ENCODE results near the gene ACAD9. TPM values are rescaled to one million over a fixed set of nuclear protein-coding genes. Genes with fewer than 3 reads are reported as not detected.

The ACAD9 gene
- total and polyA plus RNA-seq, 4 donors, result 24.9 to 59.3 (median 38.8) TPM

DNA sequence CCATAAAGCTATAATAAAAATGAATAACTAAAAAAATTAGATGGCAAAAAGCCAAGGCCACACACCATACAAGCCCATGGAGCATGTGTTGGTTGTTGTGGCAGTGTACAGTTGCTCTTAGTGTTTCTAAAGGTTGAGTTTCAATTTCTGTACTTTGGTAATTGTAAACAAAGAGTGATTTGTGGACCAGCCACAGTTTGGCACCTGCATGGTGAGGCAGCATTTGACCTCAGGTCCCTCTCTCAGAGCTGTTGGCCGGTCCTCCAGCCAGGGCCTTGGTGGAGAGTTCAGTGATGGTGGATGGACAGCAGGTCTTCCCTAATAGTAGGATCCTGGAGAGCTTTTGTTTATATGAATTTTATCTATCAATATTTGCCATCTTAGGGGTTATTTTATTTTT lies 5.6 kb downstream of the ACAD9 start:
- H3K27ac ChIP-seq (ENCODE audit: low read depth in 1 of 2, low read length in 1 of 2), result no peak overlapping the region
- TF ChIP-seq CTCF (IDR thresholded peaks at IDR 0.05; ENCODE audit: control extremely low read depth, extremely low read depth), result no peak
- peaks cover 0 to 13% (median 3%) of the 10 kb centered on the region in 5 donors for H3K4me1 ChIP-seq (ENCODE audit: control insufficient read depth in 5 of 5, insufficient read depth in 5 of 5, low read length in 5 of 5)
- no peak for ATAC-seq (ENCODE audit: insufficient read depth, low FRiP score)
- no peak overlapping the region for H3K4me3 ChIP-seq
- H3K36me3 ChIP-seq (ENCODE audit: control insufficient read depth in 4 of 4, insufficient read depth in 4 of 4, low read length in 4 of 4), result peaks cover 2 to 22% (median 11%) of the 10 kb centered on the region in 4 donors
- WGBS, 2 donors, result 95 to 100% methylated on average over 1 of the region's 1 CpG
- no peak overlapping the region for H3K9ac ChIP-seq (ENCODE audit: insufficient read depth in 1 of 2, low read length in 2 of 2)
- H3K27me3 ChIP-seq (ENCODE audit: control insufficient read depth in 3 of 3, insufficient read depth in 3 of 3, low read length in 2 of 3), result no peaks in the 10 kb centered on the region
- H3K9me3 ChIP-seq (ENCODE audit: control insufficient read depth in 4 of 4, insufficient read depth in 3 of 4, low read length in 3 of 4), result no peaks in the 10 kb centered on the region
- DNase-seq, result no peak

GRCh38 chr3:128889139-128889894 lies 9.9 kb downstream of the ACAD9 start:
- Histone ChIP-seq H3K4me3 (no peak overlapping the region), H3K4me1 (ENCODE audit: control insufficient read depth in 5 of 5, insufficient read depth in 5 of 5, low read length in 5 of 5) (no peaks in the 10 kb centered on the region), H3K27ac (ENCODE audit: low read depth in 1 of 2, low read length in 1 of 2) (no peak overlapping the region), H3K36me3 (ENCODE audit: control insufficient read depth in 4 of 4, insufficient read depth in 4 of 4, low read length in 4 of 4) (peaks cover 7 to 29% (median 15%) of the 10 kb centered on the region in 4 donors), H3K9me3 (ENCODE audit: control insufficient read depth in 4 of 4, insufficient read depth in 3 of 4, low read length in 3 of 4) (no peaks in the 10 kb centered on the region), H3K27me3 (ENCODE audit: control insufficient read depth in 3 of 3, insufficient read depth in 3 of 3, low read length in 2 of 3) (no peaks in the 10 kb centered on the region), H3K9ac (ENCODE audit: insufficient read depth in 1 of 2, low read length in 2 of 2) (no peak overlapping the region)
- DNase-seq (no peak), ATAC-seq (ENCODE audit: insufficient read depth, low FRiP score) (no peak)
- WGBS, 2 donors, result 90 to 92% methylated on average over 7 of the region's 7 CpGs
- TF ChIP-seq CTCF (IDR thresholded peaks at IDR 0.05; ENCODE audit: control extremely low read depth, extremely low read depth), result no peak

DNA sequence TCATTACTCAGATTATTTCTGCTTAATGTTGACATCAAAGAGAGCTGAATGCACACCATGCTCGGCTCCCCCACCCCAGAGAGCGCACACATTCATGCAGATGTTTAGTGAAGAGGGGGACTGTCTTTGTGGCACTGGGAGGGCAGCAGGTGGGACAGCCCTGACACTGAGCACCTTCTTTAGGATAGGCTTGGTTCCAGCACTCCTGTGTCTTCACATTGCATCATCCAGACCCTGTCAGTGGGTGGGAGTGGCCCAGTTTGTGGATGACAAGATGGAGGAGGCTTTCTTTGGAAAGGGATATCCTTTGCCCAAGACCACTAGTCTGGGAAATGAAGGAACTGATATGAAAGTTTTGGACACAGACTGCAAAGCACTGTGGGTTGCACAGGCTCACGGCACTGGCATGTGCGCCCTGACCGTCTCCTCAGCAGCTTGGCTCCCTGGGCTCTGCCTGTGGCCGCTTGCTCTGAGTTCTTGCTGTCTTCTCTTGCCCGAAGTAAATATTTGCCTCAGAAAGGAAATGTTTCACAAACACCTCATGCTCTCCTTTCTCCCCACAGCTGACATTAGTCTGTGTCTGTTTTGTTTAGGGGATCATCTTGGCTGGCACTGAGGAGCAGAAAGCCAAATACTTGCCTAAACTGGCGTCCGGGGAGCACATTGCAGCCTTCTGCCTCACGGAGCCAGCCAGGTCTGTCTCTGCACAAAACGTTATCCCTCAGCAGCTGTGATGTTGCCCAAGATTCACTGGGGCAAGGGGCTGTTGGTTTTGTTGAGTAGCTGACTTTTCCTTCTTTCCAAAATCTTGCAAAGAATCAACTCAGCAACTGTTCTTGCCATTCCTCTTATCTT lies 16.6 kb downstream of the ACAD9 start:
- ATAC-seq (ENCODE audit: insufficient read depth, low FRiP score) (no peak), DNase-seq (no peak)
- Histone ChIP-seq H3K4me1 (ENCODE audit: control insufficient read depth in 5 of 5, insufficient read depth in 5 of 5, low read length in 5 of 5) (peaks cover 0 to 3% (median 0%) of the 10 kb centered on the region in 5 donors), H3K27me3 (ENCODE audit: control insufficient read depth in 3 of 3, insufficient read depth in 3 of 3, low read length in 2 of 3) (no peaks in the 10 kb centered on the region), H3K27ac (ENCODE audit: low read depth in 1 of 2, low read length in 1 of 2) (no peak overlapping the region), H3K9me3 (ENCODE audit: control insufficient read depth in 4 of 4, insufficient read depth in 3 of 4, low read length in 3 of 4) (no peaks in the 10 kb centered on the region), H3K4me3 (no peak overlapping the region), H3K9ac (ENCODE audit: insufficient read depth in 1 of 2, low read length in 2 of 2) (no peak overlapping the region), H3K36me3 (ENCODE audit: control insufficient read depth in 4 of 4, insufficient read depth in 4 of 4, low read length in 4 of 4) (peaks cover 38 to 57% (median 47%) of the 10 kb centered on the region in 4 donors)
- WGBS, 2 donors, result 73 to 83% methylated on average over 11 of the region's 11 CpGs
- TF ChIP-seq CTCF (IDR thresholded peaks at IDR 0.05; ENCODE audit: control extremely low read depth, extremely low read depth), result no peak

Data from lung (tissue), 12 donors.